Esophagus squamous epithelium (tissue), 5 donors: Measurements from ENCODE around the gene TUBGCP5. TPM values are rescaled to one million over a fixed set of nuclear protein-coding genes. Genes with fewer than 3 reads are reported as not detected.
"Not testable (repeated sequence)": the region's sequence is repeated elsewhere in the genome, so short reads cannot be mapped to it uniquely, and the experiment has no call there.

Experiments
- DNase-seq: peaks from one replicate; lab custom pipeline; 2025; lab: John Stamatoyannopoulos, UW
- H3K27ac ChIP-seq, 4 donors: fragments of 200-600 bp; sonication (generic); one replicate each; pipeline ENCODE4 v1.5.1; 2016 to 2019; ENCODE audit warnings: mild to moderate bottlenecking in 1 of 4
- H3K27me3 ChIP-seq, 4 donors: fragments of 200-600 bp; sonication (generic); 1 replicate in 3 of 4; 2 replicates in 1 of 4; pipeline versions ENCODE4 v1.5.1 to v1.6.0; 2017 to 2021; ENCODE audit warnings: antibody characterized with exemption in 1 of 4
- H3K36me3 ChIP-seq, 3 donors: fragments of 200-600 bp; sonication (generic); one replicate each; pipeline ENCODE4 v1.5.1; 2016 to 2019
- H3K4me1 ChIP-seq, 3 donors: fragments of 200-600 bp; sonication (generic); one replicate each; pipeline ENCODE4 v1.5.1; 2017 to 2019
- H3K4me3 ChIP-seq, 4 donors: fragments of 200-600 bp; sonication (generic); 1 replicate in 3 of 4; 2 replicates in 1 of 4; pipeline ENCODE4 v1.5.1; 2016 to 2019; ENCODE audit warnings: mild to moderate bottlenecking in 2 of 4, moderate library complexity in 1 of 4
- H3K9me3 ChIP-seq, 3 donors: fragments of 200-600 bp; sonication (generic); one replicate each; pipeline ENCODE4 v1.5.1; 2016 to 2019
- CTCF ChIP-seq, 6 experiments: fragments of 450-650 bp in 4 of 6; fragments of 200-600 bp in 2 of 6; sonication (generic) in 2 of 6; IDR thresholded peaks; one replicate each; pipeline ENCODE4 v1.5.1; 2016 to 2019; ENCODE audit warnings: antibody characterized with exemption in 6 of 6, mild to moderate bottlenecking in 4 of 6, moderate library complexity in 4 of 6
- POLR2A ChIP-seq, 4 donors: fragments of 450-650 bp; IDR thresholded peaks; one replicate each; pipeline ENCODE4 v1.6.1; 2017; ENCODE audit warnings: antibody characterized with exemption in 4 of 4, mild to moderate bottlenecking in 4 of 4, moderate library complexity in 3 of 4
- WGBS, 2 donors: methylation state at CpG; one replicate each; pipeline ENCODE4 v1.1.5; 2018; 5-methylcytosine and 5-hydroxymethylcytosine counted together
- intact Hi-C: fragments of 100-400 bp; cut with DNase I; formaldehyde crosslinking; loops from one replicate; pipeline ENCODE4 v1.15.0; 2022
- total RNA-seq, 4 donors: library from RNA; depleted of rRNA; stranded (reverse); fragments of >200 nt; gene quantifications; one replicate each; pipeline ENCODE4 v1.1.0, GENCODE V29; 2016
- donor health status: DM: yes; HTN: yes; CAD: no.

The TUBGCP5 gene
- total RNA-seq, 4 donors from 2014 or later: 10.6 to 33.6 (median 20.0) TPM

GRCh38 chr15:23022156-23022555, 17.2 kb downstream of the TUBGCP5 start:
- Histone ChIP-seq H3K9me3 (no peaks in the 10 kb centered on the region), H3K27ac (no peak overlapping the region), H3K4me3 (no peak overlapping the region), H3K27me3 (no peaks in the 10 kb centered on the region), H3K36me3 (peaks cover 0 to 100% (median 25%) of the 10 kb centered on the region in 3 donors), H3K4me1 (no peaks in the 10 kb centered on the region)
- 86 to 95% methylated on average over 2 of the region's 2 CpGs for WGBS, 2 donors
- no peak for DNase-seq
- TF ChIP-seq POLR2A (IDR thresholded peaks at IDR 0.05) (no peak), CTCF (IDR thresholded peaks at IDR 0.05) (no peak)
- intact Hi-C loops: no loop called here

- peaks cover 0 to 100% (median 8%) of the 10 kb centered on the region in 3 donors for H3K36me3 ChIP-seq
- H3K27ac ChIP-seq: no peak overlapping the region
- no peaks in the 10 kb centered on the region for H3K9me3 ChIP-seq
- 93% methylated on average over 3 of the region's 3 CpGs; no CpG with 5 or more reads in 1 of the 2 donors for WGBS, 2 donors
- no peak for TF ChIP-seq POLR2A (IDR thresholded peaks at IDR 0.05)
- no peak for TF ChIP-seq CTCF (IDR thresholded peaks at IDR 0.05)
- intact Hi-C loops: no loop called here
- no peaks in the 10 kb centered on the region for H3K27me3 ChIP-seq
- no peak overlapping the region for H3K4me3 ChIP-seq
- no peak for DNase-seq
- no peaks in the 10 kb centered on the region for H3K4me1 ChIP-seq
Measured at GRCh38 chr15:23014394-23015000, 24.9 kb downstream of the TUBGCP5 start.

- H3K27ac ChIP-seq: no peak overlapping the region
- WGBS, 2 donors: 85 to 94% methylated on average over 3 of the region's 5 CpGs
- no peak for DNase-seq
- TF ChIP-seq CTCF (IDR thresholded peaks at IDR 0.05) (no peak), POLR2A (IDR thresholded peaks at IDR 0.05) (no peak)
- intact Hi-C loops: no loop called here
- peaks cover 0 to 100% (median 8%) of the 10 kb centered on the region in 3 donors for H3K36me3 ChIP-seq
- H3K27me3 ChIP-seq: no peaks in the 10 kb centered on the region
- no peaks in the 10 kb centered on the region for H3K4me1 ChIP-seq
- no peak overlapping the region for H3K4me3 ChIP-seq
- no peaks in the 10 kb centered on the region for H3K9me3 ChIP-seq
Measured at GRCh38 chr15:23013681-23014080, 25.7 kb downstream of the TUBGCP5 start.

- intact Hi-C loops, DNase-seq, H3K4me1 ChIP-seq, H3K9me3 ChIP-seq, H3K27me3 ChIP-seq, H3K4me3 ChIP-seq, H3K27ac ChIP-seq: not testable (repeated sequence)
- H3K36me3 ChIP-seq: peaks cover 0 to 100% (median 12%) of the 10 kb centered on the region in 3 donors
- 96 to 97% methylated on average over 8 to 9 of the region's 9 CpGs for WGBS, 2 donors
Measured at GRCh38 chr15:23012616-23013015, 26.8 kb downstream of the TUBGCP5 start.

GRCh38 chr15:23003736-23004135, 35.6 kb downstream of the TUBGCP5 start:
- 98 to 100% methylated on average over 5 of the region's 5 CpGs for WGBS, 2 donors
- no peaks in the 10 kb centered on the region for H3K9me3 ChIP-seq
- H3K4me3 ChIP-seq: no peak overlapping the region
- TF ChIP-seq CTCF (IDR thresholded peaks at IDR 0.05): no peak
- no peak for TF ChIP-seq POLR2A (IDR thresholded peaks at IDR 0.05)
- no peak for DNase-seq
- no peak overlapping the region for H3K27ac ChIP-seq
- no peaks in the 10 kb centered on the region for H3K27me3 ChIP-seq
- intact Hi-C loops: no loop called here
- H3K36me3 ChIP-seq: peaks cover 0 to 100% (median 12%) of the 10 kb centered on the region in 3 donors
- no peaks in the 10 kb centered on the region for H3K4me1 ChIP-seq
